SHP77 treated with DMSO at 0.1 percent for 48 hours (cell line): ENCODE measurements around the gene CDH16.
"Not testable (repeated sequence)": the region's sequence is repeated elsewhere in the genome, so short reads cannot be mapped to it uniquely, and the experiment has no call there.

Source experiments
- DNase-seq: peaks from one replicate; lab custom pipeline; 2025; lab: John Stamatoyannopoulos, UW

The CDH16 gene, protein sequence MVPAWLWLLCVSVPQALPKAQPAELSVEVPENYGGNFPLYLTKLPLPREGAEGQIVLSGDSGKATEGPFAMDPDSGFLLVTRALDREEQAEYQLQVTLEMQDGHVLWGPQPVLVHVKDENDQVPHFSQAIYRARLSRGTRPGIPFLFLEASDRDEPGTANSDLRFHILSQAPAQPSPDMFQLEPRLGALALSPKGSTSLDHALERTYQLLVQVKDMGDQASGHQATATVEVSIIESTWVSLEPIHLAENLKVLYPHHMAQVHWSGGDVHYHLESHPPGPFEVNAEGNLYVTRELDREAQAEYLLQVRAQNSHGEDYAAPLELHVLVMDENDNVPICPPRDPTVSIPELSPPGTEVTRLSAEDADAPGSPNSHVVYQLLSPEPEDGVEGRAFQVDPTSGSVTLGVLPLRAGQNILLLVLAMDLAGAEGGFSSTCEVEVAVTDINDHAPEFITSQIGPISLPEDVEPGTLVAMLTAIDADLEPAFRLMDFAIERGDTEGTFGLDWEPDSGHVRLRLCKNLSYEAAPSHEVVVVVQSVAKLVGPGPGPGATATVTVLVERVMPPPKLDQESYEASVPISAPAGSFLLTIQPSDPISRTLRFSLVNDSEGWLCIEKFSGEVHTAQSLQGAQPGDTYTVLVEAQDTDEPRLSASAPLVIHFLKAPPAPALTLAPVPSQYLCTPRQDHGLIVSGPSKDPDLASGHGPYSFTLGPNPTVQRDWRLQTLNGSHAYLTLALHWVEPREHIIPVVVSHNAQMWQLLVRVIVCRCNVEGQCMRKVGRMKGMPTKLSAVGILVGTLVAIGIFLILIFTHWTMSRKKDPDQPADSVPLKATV

DNA sequence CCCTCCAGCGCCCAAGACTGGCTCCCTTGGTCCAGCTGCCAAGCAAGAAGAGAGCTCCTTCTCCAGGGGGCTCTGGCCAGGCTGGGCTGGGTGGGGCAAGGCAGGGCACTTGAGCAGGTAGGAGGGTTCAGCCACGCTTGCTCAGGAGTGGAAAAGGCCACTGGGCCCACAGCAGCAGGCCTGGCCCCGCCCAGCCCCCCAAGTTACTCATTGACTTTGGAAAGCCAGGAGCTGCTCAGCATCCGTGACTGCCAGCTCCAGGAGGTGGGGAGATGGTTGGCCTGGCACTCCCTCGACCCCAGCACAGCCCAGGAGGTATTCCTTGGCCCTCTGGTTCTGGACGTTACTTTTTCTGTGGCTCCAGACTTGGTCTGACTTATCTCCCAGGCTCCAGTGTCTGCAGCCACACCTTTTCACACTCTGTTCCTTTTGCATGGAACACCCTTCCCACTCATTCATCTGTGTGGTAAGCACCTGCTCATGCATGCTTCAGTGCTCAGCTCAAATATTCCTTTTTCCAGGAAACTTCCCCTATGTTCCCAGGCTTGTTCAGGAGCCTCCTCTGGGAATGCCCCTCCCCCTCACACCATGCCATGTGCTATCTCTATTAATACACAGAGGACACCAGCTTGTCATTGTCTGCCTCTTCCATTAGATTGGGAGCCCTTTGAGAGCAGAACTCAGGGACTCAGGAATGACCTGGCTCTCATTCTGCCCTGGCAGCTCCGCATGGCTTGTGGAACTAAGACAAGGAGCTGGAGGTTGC, at the start of gene CDH16:
Gene CDH16 (minus strand): TSS at position 83 of the 766 bp plus-strand sequence. CDS start 820 bp downstream, outside the sequence.
- DNase-seq: no peak

DNA sequence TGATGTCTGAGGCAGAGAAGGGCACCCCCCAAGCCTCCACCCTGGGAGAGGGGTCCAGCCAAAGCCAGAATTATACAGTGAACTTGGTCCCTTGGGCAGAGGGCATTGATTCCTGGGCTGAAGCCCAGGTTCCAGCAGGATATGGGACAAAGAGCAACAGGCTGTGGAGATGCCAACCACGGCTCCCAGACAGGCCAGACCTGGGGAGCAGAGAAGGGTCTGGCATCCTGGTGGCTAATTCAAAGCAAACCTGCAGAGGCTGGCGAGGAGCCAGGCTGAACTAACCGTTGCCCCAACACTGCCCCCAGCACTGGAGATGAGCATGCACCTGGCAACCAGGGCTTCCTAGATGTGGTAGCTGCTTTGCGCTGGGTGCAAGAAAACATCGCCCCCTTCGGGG, 45.4 kb upstream of the CDH16 start:
- no peak for DNase-seq

DNA sequence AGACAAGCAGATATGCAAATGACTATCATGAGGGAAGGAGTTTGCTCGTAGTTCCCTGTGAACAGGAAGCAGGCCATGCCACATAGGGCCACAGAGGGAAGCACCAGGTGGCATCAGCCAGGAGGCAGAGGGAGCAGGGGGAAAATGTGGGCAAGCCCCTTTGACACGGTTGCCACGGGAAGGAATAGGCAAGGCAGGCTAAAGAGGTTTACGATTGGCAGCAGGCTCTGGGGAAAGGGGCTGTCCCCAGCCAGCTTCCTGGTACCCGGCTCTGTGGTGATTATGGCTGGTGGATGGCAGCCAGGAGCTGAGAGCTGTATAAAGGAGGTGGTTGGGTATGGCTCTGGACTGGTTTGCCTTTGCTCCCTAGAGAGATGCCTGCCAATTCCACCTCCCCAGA, 43.2 kb upstream of the CDH16 start:
- no peak for DNase-seq

DNA sequence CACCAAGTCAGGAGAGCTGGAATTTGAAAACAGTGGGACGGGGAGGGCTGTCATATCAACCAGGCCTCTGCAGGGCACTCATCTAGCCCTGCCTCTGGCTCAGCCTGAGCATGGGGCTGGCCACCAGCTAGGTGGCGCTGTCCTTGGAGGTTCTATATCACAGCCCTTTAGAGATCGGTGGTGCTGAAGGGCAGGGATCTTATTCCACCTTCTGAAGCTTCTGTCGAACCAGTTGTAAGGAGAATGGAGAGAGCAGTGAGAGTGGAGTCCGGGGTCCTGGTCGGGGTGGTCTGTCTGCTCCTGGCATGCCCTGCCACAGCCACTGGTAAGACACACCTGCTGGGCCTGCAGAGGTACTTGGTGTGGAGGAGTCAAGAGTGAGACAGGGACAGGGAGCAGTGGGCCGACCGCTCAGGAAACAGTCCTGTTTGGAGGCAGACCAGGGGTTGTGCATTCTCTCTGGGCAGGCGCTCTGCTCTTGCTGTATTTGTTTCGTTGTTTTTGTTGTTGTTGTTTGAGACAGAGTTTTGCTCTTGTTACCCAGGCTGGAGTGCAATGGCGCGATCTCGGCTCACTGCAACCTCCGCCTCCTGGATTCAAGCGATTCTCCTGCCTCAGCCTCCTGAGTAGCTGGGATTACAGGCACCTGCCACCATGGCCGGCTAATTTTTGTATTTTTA, 42.5 kb upstream of the CDH16 start, which contains the start of gene CES3:
Gene CES3 (plus strand): TSS at position 202 of the 680 bp plus-strand sequence. CDS start 42 bp downstream, at position 244.
- DNase-seq: peak; percentile 68

DNA sequence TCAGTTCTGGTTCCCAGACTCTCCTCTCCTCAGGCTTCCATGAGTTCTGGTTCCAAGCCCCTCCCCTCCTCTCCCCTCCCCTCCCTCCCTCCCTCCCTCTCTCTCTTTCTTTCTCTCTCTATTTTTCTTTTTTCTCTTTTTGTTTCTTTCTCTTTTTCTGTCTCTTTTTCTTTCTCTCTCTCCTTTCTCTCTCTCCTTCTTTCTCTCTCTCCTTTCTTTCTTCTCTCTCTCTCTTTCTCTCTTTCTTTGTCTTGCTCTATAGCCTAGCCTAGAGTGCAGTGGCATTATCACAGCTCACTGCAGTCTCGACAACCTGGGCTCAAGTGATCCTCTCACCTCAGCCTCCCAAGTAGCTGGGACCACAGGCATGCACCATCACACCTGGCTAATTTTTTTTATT, 41.6 kb upstream of the CDH16 start:
- DNase-seq: no peak

DNA sequence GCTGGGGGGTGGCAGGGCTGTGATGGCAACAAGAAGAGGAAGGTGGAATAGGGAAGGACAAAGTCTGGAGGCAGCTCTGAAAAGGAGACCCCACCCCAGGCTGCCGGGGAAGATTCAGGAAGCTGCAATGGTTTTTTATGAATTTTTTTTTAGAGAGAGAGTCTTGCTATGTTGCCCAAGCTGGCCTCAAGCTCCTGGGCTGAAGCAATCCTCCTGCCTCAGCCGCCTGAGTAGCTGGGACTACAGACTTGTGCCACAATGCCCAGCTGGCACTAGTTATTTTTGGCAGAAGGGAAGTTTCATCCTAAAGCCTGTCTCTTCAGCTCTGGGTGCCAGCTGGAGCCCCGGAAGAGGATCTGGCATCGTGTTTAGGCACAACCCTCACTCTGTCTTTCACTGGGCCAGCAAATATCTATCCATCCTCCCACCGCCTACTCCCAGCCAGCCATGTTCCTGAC, 41.0 kb upstream of the CDH16 start:
- no peak for DNase-seq

DNA sequence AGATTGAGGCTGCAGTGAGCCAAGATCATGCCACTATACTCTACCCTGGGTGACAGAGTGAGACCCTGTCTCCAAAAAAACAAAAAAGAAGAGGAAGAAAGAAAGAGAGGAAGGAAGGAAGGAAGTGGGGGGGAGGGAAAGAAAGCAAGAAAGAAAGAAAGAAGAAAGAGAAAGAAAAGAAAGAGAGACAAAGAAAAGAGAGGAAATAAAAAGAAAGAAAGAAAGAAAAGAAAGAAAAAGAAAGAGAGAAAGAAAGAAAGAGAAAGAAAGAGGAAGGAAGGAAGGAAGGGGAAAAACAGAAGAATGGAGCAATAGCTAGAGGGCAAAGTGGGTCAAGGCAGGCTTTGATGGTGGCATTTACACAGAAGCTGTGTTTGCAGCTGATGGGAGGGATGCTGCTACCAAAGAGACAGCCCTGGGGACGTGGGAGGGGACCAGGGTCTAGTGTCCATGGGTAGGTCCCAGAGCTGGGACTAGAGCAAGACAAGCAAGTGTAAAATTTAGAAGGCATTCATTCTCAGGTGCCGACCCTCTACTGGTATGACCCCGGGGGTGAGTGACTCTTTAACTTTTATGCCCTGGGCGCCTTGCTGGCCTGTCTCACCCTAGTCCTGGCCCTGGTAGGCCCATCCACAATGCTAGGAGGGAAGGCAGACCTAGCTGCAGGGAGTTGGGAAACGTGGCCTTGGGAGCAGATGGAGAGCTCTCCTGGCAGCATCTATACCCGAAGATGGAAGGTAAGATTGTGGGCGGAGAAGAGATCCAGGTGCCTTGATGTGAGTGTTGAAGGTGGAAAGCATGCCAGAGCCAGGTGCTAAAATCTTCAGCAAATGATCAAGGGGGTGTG, 40.4 kb upstream of the CDH16 start:
- no peak for DNase-seq

DNA sequence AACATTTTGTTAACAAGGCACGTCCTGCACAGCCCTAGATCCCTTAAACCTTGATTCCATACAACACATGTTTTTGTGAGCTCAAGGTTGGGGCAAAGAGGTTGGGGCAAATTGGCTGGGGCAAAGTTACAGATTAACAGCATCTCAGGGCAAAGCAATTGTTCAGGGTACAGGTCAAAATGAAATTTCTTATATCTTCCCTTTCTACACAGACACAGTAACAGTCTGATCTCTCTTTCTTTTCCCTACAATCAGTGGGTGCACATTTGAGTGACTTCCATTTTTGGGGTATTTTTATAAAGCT, 37.4 kb upstream of the CDH16 start:
- DNase-seq: not testable (repeated sequence)

DNA sequence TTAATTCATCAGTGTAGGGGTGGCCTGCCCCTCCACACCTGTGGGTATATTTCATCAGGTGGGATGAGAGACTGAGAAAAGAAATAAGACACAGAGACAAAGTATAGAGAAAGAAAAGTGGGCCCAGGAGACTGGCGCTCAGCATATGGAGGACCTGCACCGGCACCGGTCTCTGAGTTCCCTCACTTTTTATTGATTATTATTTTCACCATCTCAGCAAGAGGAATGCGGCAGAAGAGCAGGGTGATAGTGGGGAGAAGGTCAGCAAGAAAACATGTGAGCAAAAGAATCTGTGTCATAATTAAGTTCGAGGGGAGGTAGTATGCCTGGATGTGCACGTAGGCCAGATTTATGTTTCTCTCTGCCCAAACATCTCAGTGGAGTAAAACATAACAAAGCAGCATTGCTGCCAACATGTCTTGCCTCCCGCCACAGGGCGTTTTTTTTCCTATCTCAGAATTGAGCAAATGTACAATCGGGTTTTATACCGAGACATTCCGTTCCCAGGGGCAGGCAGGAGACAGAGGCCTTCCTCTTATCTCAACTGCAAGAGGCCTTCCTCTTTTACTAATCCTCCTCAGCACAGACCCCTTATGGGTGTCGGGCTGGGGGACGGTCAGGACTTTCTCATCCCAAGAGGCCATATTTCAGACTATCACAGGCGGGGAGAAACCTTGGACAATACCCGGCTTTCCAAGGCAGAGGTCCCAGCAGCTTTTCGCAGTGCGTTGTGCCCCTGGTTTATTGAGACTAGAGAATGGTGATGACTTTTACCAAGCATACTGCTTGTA, 36.9 kb upstream of the CDH16 start:
- DNase-seq: not testable (repeated sequence)

DNA sequence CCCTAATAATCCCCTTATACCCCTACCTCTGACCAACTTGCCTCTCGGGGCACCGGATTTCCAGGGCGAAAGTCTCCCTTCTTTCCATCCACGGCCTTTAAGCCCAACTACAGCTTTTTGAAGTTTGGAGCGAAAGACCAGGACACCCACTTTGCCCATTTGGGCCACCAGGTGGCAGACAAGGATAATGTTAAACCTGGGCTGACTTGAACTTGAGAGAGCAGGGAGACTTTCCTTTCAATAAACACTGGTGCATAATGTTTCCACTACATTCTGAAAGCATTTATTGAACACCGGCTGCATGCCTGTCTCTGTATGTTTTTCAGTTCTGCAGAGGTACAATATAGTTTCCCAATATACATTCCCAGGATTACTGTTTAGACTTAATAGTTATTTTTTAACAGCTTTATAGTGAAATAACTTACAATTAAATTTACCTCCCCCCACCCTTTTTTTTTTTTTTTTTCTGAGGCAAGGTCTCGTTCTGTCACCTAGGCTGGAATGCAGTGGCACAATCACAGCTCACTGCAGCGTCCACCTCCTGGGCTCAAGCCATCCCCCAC, 35.5 kb upstream of the CDH16 start:
- DNase-seq: peak; percentile 59

DNA sequence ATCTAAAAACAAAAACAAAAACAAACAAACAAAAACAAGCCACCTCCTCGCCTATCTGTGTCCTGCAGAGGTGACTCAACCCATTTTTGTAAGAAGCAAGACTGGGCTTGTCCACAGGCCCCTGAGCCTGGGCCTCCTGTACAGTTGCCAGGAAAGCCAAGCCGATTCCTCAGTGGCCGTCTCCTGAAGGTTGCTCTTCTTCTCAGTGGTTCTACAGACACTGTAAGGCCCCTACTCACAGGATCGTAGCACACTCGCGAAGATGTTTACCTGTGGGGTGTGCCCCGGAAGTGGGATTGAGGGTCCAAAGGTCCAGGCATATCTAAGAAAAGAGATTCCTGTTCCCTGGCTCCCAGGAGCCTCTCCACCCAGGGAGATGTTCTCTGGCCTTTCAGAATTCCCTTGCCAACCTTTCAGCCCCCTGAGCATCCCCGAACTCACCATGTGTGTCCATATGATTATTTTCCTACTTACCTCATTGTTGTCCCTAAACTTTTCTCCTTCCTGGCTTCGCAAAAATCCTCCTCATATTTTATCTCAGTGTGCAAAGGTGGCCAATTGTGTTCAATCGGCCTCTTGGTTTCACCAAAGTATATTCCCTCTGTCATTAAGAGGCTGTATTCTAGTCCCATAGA, 34.9 kb upstream of the CDH16 start:
- DNase-seq: no peak

DNA sequence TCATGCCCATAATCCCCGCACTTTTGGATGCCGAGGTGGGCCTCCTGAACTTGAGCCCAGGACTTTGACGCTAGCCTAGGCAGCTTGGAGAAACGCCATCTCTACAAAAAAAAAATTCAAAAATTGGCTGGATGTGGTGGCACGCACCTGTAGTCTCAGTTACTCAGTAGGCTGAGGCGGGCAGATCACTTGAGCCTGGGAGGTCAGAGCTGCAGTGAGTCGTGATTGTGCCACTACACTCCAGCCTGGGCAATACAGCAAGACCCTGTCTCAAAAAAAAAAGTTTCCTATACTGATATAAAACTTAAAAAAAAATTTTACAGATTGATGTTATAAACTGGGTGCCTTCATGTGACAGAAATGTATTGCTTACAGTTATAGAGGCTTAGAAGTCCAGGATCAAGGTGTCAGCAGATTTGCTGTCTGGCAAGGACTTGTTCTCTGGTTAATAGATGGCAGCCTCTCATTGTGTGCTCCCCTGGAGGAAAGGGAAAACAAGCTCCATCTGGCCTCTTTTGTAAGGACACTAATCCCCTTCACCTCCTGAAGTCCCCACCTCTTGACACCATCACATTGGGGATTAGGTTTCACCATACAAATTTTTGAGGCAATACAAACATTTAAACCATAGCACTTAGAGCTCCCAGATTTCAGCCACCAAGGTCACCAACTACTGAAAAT, 33.9 kb upstream of the CDH16 start:
- DNase-seq: no peak

DNA sequence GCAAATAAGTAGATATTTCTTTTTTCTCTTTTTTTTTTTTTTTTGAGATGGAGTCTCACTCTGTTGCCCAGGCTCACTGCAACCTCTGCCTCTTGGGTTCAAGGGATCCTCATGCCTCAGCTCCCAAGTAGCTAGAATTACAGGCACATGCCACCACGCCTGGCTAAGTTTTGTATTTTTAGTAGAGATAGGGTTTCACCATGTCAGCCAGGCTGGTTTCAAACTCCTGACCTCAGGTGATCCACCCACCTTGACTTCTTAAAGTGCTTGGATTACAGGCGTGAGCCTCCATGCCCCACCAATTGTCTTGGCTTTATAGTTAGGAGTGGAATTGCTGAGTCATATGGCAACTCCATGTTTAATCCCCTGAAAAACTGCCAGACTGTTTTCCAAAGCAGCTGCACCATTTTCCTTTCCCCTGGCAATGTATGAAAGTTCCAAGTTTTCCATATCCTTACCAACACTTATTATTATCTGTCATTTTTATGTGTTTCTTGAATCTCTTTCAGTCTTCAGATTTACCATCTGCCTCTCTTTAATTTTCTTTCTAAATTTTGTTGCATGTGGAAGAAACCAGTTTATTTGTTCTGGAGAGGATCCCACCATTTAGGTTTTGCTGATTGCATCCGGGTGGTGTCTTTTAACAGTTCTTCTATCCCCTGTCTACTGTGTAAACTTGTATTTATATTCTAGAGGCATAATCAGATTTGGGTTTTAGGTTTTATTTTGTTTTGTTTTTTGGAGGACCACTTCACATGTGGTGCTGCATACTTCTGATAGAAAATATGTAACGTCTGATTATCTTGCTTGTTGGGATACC, 32.5 kb upstream of the CDH16 start:
- no peak for DNase-seq

DNA sequence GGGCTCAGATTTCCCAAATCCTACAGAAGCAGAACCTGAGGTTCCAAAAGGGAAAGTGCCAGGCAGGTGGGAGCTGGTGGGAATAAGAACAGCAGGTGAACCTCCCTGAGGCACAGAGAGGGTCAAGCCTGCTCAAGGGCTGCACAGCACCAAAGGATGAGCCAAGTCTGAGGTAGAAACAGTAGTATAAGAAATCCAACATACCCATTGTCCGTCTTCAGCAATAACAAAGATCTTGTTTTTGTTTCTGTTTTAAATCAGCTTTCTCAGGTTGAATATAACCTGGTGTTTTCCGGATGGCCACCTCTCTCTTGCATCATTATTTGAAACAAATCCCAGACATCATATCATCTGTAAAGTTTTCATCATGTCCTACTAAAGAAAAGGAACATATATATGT, 31.8 kb upstream of the CDH16 start:
- DNase-seq: no peak

DNA sequence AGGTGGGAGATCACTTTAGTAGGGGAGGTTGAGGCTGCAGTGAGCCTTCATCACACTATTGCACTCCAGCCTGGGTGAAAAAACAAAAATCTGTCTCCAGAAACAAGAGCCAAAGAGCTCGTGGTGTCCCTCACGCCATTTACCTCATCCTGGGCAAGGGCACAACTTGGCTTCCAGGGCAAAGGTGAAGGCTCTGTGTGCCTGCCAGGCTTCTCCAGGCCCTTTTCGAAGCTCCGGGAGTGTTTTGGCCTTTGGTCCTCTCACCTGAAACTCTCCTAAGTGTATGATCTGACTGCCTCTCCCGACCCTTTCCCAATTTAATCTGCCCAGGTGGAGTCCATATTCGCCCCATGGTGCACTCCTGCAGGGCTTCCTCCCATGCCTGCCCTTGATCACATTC, 30.8 kb upstream of the CDH16 start:
- no peak for DNase-seq

DNA sequence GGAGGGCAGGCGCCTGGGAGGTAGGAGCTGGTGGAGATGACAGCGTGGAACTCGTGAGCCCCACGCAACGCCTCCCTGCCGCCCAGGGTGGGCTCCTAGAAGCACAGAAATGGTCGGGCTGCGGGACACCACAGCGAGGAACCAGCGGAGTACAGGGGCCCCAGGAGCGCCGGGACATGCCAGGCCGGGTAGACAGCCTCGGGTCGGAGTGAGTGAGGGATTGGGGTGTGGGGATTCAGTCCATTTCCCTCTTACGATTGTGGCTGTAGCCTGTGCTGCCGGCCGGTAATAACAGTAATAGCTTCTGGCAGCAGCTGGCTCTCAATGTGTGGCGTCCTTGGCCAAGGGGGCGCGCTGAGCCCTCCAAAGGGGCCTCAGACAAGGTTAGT, 30.1 kb upstream of the CDH16 start:
- DNase-seq: no peak

DNA sequence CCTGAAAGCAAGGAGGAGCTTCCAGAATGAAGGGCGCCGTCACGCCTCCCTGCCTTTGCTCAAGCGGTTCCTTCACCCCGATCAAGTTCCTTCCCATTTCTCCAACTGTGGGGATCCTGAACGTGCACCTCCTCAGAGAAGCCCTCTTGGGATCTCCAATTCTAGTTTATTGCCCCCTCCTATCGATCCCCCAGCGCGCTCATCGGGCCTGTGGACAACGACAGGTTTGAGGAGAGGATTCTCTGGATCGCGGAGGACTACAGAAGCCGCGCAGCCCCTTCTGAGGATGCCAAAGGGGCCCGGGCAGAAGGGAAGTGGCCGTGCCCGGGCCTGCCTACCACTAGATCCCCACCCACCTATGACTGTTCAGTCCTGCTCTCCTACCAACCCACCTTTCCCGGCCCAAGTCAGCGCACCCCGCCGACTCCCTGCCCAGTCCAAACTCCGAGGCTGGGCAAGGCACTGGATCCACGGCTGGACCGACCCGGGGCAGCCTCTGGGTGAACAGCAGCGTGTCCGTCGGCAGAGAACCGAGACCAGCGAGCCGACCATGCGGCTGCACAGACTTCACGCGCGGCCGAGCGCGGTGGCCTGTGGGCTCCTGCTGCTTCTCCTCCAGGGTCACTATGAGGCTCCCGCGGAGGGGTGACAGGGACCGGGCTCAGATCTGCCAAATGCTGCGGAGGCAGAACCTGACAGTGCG, 29.6 kb upstream of the CDH16 start:
- DNase-seq: no peak
